Right renal pelvis (tissue), 4 donors: ENCODE data around the gene C4B. TPM values are rescaled to one million over a fixed set of nuclear protein-coding genes. Genes with fewer than 3 reads are reported as not detected.
"Not testable (repeated sequence)": the region's sequence is repeated elsewhere in the genome, so short reads cannot be mapped to it uniquely, and the experiment has no call there.

ENCODE experiments used
- DNase-seq, 4 donors: peaks; one replicate each; pipeline ENCODE4 v3.0.0-alpha.2; 2013; ENCODE audit warnings: low read depth in 4 of 4, low spot score in 3 of 4, missing footprints in 1 of 4
- polyA plus RNA-seq, 4 donors: library from polyadenylated mRNA; unstranded; fragments of 120-200 nt; gene quantifications; one replicate each; pipeline ENCODE4 v1.2.1, GENCODE V29; 2013; ENCODE audit not compliant: insufficient read length in 4 of 4

Gene C4B
- polyA plus RNA-seq, result 10 to 100 TPM; 13.1 to 21.4 (median 17.3) TPM

DNA sequence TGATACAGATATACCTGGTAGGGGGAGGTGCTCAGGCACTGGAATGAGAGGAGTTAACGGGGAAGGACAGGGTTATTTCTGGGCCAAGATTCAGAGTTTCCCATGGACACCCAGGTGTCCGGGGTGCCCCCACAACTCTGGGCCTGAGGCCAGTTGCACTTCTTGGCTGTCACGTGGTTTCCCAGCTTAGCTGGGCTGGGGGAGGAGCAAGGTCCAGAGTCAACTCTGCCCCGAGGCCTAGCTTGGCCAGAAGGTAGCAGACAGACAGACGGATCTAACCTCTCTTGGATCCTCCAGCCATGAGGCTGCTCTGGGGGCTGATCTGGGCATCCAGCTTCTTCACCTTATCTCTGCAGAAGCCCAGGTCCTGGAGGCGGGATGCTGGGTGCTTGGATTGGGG, at the start of gene C4B:
Gene C4B, plus strand, starts transcription at position 249 of the 400 bp plus-strand sequence. Its CDS starts 51 bp downstream, at position 300.
- DNase-seq, result not testable (repeated sequence)

DNA sequence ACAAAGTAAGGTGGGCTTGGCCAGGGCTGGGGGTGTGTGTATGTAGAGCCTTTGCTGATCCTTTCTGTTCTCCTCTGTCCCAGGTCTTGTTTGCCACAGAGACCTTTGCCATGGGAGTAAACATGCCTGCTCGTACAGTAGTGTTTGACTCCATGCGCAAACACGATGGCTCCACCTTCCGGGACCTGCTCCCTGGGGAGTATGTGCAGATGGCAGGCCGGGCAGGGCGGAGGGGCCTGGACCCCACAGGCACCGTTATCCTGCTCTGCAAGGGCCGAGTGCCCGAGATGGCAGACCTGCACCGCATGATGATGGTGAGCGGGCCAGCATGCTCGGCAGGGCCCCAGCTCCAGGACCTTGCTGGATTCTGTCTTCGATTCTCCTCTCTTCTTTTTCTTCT, 48.9 kb upstream of the C4B start:
- no peak for DNase-seq

- no peak for DNase-seq
These were observed 48.1 kb upstream of the C4B start for GRCh38 chr6:31966506-31966905.

DNA sequence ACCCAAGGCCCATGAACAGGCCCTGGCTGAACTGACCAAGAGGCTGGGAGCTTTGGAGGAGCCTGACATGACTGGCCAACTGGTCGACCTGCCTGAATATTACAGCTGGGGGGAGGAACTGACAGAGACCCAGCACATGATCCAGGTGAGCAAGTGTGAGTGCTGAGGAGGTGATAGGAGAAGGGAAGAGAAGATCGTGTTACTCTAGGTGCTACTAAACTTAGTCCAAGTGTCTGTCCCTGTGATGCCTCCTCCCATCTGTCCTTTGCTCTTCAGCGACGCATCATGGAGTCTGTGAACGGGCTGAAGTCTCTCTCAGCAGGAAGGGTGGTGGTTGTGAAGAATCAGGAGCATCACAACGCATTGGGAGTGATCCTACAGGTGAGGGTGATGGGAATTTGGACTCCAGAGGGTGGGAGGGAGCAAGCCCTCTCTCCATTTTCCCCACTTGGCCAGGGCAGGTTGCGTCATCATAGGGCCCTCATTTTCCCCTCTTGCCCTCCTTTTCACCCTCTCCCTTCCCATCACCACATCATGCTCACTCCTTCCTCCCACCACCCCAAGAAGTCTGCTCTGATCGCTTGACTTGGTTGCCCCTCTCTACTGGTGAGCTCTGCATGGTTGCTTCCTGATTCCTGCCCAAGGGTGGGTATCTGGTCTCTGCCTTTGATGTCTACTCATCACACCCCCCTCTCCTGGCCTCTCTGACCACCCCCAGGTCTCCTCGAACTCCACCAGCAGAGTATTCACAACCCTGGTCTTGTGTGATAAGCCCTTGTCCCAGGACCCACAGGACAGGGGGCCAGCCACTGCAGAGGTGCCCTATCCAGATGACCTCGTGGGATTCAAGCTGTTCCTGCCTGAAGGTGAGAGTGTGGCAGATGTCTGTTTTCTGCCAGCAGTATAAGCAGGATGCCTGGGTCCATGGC, 47.3 kb upstream of the C4B start:
- no peak for DNase-seq

- no peak for DNase-seq
These were observed 46.7 kb upstream of the C4B start for GRCh38 chr6:31967926-31968320.

- DNase-seq, result no peak
These were observed 46.3 kb upstream of the C4B start for GRCh38 chr6:31968326-31968725.

- DNase-seq, result no peak
These were observed 45.5 kb upstream of the C4B start for GRCh38 chr6:31968791-31969711.

DNA sequence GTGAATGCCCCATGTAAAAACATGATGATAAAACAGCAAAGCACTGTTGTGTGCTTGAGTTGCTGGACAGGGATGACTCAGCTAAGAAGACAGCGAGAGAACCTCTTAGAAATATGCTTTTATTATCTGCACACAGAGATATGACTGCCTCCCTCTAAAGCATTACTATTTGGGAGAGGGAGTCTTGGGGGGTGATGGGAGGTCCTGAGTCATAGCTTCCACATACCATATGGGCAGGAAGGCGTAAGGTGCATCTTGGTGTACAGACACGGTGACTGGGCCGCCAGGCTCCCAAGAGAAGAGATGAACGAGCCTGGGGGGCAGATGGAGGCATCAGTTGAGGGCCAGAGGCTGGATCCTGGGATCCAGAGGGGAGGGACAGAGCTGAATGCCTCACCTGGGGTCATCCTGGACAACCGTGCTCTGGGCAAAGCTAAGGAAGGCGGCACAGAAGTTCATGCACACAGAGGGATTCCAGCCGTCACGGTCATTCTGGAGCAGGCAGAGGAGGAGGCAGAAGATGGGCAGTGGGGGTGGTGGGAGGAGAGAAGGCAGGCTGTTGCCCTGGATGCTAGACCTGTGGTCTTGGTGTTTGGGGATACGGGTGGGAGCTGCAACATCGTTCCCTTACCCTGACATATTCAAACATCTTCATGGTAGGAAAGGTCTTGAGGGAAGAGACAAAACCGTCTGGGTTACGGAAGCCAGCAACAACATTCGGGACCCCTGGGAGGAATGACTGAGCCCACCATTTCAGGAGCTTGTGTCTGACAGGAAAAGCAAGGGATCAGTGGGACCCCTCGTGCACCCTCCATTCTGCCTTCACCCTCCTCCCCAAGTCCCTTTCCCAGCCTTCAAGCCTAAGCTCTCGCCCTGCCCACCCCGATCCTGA, 44.6 kb upstream of the C4B start:
- no peak for DNase-seq

- no peak for DNase-seq
These were observed 43.9 kb upstream of the C4B start for GRCh38 chr6:31970604-31971271.

DNA sequence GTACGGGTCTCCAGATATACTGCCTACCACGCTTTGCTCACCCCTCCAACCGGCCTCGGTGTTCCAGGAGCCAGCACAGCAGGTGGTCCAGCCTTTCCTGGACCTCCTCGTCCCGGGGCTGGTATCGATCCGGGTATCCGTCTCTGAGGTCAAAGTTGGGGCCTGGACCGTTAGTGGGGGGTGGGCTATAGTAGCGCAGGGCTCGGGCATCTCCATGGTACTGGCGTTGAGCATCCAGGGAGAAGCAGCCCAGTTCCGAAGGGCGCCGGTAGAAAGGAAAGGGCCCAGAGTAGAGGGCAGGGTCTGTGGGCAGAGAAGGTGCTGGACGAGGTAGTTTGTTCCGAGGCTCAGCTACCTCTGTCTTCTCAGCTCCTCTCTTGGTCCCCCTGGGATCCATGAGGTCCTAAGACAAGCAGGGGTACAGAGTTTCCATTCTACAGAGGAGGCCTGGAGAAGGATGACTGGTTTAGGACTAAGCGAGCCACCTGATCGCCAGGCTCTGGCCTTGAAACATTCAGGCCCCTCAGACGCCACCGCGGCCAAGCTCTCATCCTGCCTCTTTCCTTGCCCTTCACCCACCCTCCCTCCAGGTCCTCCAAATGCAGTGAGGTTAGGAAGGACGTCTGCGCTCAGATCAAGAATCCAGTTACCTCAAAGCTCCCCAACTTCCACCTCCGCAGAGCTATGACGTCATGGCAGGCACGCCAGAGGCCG, 43.2 kb upstream of the C4B start:
- no peak for DNase-seq

GRCh38 chr6:31971993-31972708, 42.4 kb upstream of the C4B start, which contains the start of gene DXO:
Gene DXO (minus strand): TSS chr6:31972138. CDS start chr6:31971675, 463 bp downstream.
- peak; percentile 93 to 99 (median 96) for DNase-seq

- DNase-seq, result no peak
These were observed 41.8 kb upstream of the C4B start for GRCh38 chr6:31972709-31973350.

- DNase-seq, result not testable (repeated sequence)
These were observed 38.5 kb upstream of the C4B start for GRCh38 chr6:31976065-31976464.

- no peak for DNase-seq
These were observed 36.7 kb upstream of the C4B start for GRCh38 chr6:31977816-31978431.

GRCh38 chr6:31978831-31979230, 35.8 kb upstream of the C4B start:
- DNase-seq, result no peak

- DNase-seq, result no peak
These were observed 35.2 kb upstream of the C4B start for GRCh38 chr6:31979238-31979898.
